Measurements from ENCODE around the gene TREH. TPM values are rescaled to one million over a fixed set of nuclear protein-coding genes. Genes with fewer than 3 reads are reported as not detected.

TREH gene
- total RNA-seq, 2 donors from 2014 or later, result 2.0 TPM; not detected in 1

DNA sequence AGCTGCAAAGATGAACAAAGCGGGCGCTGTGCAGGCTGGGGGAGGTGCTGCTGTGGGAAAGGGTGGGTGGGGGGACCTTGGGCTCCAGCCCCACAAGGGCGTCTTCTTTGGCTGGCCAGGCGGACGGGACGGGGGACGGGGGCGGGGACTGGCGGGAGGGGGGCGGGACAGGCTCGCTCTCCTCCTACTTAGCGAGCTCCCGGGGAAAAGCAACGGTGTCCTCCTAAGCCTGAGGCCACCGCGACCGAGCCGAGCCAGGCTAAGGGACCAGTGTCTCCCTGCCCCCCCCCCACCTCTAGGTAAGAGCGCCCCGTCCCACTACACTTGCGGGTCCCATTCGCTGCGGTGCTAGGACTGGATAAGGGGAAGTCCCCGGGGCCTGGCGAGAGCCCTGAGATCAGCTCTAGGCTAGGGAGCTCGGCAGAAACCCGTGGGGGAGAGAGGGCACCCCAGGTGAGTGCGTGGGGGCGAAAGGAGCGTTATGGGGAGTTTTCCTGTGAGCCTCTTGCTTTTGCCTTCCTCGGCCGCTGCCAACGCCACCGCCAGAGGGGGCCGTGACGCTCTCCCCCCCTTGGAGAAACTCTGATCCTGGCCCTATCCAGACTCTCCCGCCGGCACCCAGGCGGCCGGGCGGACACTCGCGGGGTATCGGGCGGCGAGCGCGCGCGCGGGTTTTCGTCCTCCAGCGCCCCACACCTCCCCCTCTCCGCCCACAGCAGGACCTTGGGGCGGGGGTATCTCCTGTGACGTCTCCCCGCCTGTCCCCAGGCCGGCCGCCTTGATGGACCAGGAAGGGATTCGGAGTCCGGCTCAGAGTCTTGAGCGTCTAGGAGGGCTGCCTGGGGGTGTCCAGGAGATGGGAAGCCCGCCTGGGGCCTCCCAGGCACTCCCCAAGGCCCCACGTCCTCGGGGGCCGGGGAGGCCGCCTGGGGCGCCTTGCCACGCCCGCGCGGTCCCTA is 71.8 kb downstream of the TREH start, which contains the start of gene PHLDB1:
Gene PHLDB1 (plus strand): TSS at position 215 of the 959 bp plus-strand sequence. CDS start 6,222 bp downstream, outside the sequence.
- Histone ChIP-seq H3K27me3 (no peaks in the 10 kb centered on the region), H3K4me3 (peak within 1 kb of the TSS; percentile 18 to 27), H3K27ac (peak within 1 kb of the TSS; percentile 73 to 87 (median 80)), H3K9me3 (no peaks in the 10 kb centered on the region), H3K36me3 (replicated peaks in 1 of 2; ENCODE audit: insufficient read depth in 1 of 2, low read depth in 2 of 2) (no peaks in the 10 kb centered on the region), H3K4me1 (peaks cover 67% of the 10 kb centered on the region)
- DNase-seq (peak; percentile 62 to 66 (median 66)), ATAC-seq (peak; percentile 54)
- peak; percentile 37 to 66 (median 65) for TF ChIP-seq POLR2A (IDR thresholded peaks at IDR 0.05)
- TF ChIP-seq, protein P1, sequence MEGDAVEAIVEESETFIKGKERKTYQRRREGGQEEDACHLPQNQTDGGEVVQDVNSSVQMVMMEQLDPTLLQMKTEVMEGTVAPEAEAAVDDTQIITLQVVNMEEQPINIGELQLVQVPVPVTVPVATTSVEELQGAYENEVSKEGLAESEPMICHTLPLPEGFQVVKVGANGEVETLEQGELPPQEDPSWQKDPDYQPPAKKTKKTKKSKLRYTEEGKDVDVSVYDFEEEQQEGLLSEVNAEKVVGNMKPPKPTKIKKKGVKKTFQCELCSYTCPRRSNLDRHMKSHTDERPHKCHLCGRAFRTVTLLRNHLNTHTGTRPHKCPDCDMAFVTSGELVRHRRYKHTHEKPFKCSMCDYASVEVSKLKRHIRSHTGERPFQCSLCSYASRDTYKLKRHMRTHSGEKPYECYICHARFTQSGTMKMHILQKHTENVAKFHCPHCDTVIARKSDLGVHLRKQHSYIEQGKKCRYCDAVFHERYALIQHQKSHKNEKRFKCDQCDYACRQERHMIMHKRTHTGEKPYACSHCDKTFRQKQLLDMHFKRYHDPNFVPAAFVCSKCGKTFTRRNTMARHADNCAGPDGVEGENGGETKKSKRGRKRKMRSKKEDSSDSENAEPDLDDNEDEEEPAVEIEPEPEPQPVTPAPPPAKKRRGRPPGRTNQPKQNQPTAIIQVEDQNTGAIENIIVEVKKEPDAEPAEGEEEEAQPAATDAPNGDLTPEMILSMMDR (IDR thresholded peaks at IDR 0.05), result peak in 6 of 7 experiments; percentile 17 to 51 (median 39)
- 1 to 12% methylated on average over 9 to 61 of the region's 72 CpGs for WGBS, 2 donors
- intact Hi-C loops (cut with DNase I), result no loop called here

Small RNAs within 50 kb of the gene (microRNA-seq; reads per million reads assigned to microRNA genes)
- gene MIR6716 (ENCODE audit: borderline number of aligned reads in 2 of 2, borderline replicate concordance in 2 of 2), result 0 to 0.93 reads per million in 2 donors

Small RNAs within 50 kb of the gene (small RNA-seq; reads per million reads assigned to genes)
- gene RNU6-376P, result not detected

Other genes starting within 250 kb of the TREH start
- 100 to 1,000 TPM in 1 of 2 donors, 10 to 100 TPM in 1; 62.6 to 209 TPM for gene KMT2A, start 243.2 kb downstream of the TREH start, total RNA-seq
- not detected for gene TTC36, start 152.2 kb downstream of the TREH start, total RNA-seq
- 10 to 100 TPM; 35.5 to 39.6 TPM for gene TMEM25, start 148.5 kb downstream of the TREH start, total RNA-seq
- 10 to 100 TPM; 17.1 to 24.6 TPM for gene IFT46, start 113.7 kb downstream of the TREH start, total RNA-seq
- gene ARCN1, start 107.2 kb downstream of the TREH start, total RNA-seq, result 10 to 100 TPM; 49.8 to 64.3 TPM
- gene PHLDB1, start 72.0 kb downstream of the TREH start, total RNA-seq, result 100 to 1,000 TPM in 1 of 2 donors, 10 to 100 TPM in 1; 71.9 to 166 TPM
- 10 to 100 TPM; 63.3 to 69.8 TPM for gene DDX6, start 111.5 kb upstream of the TREH start, total RNA-seq
- not detected for gene CXCR5, start 204.2 kb upstream of the TREH start, total RNA-seq
- gene BCL9L, start 246.3 kb upstream of the TREH start, total RNA-seq, result 10 to 100 TPM; 13.2 to 16.5 TPM

Measured in body of pancreas (tissue), 4 donors.